GM13976 (cell line): ENCODE data around the gene NALCN.

ENCODE experiments used
- DNase-seq: peaks from one replicate; pipeline ENCODE4 v3.0.0; 2012; ENCODE audit warnings: low spot score
- CTCF ChIP-seq: IDR thresholded peaks from 2 replicates; pipeline ENCODE4 v1.5.1; 2012; ENCODE audit warnings: borderline replicate concordance, mild to moderate bottlenecking; ENCODE audit not compliant: insufficient read depth; ENCODE audit errors: extremely low read depth, missing control alignments, control extremely low read depth
- in situ Hi-C: fragments of 300-500 bp; cut with MboI; formaldehyde crosslinking; loops from one replicate; pipeline ENCODE4 v1.12.0; 2022; ENCODE audit warnings: low sequenced_read_pairs, mixed read lengths, inconsistent platforms; ENCODE audit not compliant: unreplicated experiment

The NALCN gene

GRCh38 chr13:101289764-101290163 lies 126.5 kb downstream of the NALCN start:
- DNase-seq: no peak

GRCh38 chr13:101283782-101284181 lies 132.5 kb downstream of the NALCN start:
- in situ Hi-C loops: no loop called here
- no peak for DNase-seq
- TF ChIP-seq CTCF: no peak

More at GRCh38 chr13:101289764-101290163, 126.5 kb downstream of the NALCN start:
- in situ Hi-C loops: no loop called here
- no peak for TF ChIP-seq CTCF

GRCh38 chr13:101272886-101273285 lies 143.4 kb downstream of the NALCN start:
- in situ Hi-C loops: no loop called here
- no peak for DNase-seq
- no peak for TF ChIP-seq CTCF

GRCh38 chr13:101271681-101272245 lies 144.5 kb downstream of the NALCN start:
- TF ChIP-seq CTCF: no peak
- no peak for DNase-seq
- in situ Hi-C loops: no loop called here

- DNase-seq: no peak
- in situ Hi-C loops: no loop called here
- no peak for TF ChIP-seq CTCF
Observed at GRCh38 chr13:101267656-101268055, 148.7 kb downstream of the NALCN start.

GRCh38 chr13:101265934-101266333 lies 150.4 kb downstream of the NALCN start:
- DNase-seq: no peak
- in situ Hi-C loops: no loop called here
- TF ChIP-seq CTCF: no peak
